ENCODE measurements around the gene NTRK2.

DNA sequence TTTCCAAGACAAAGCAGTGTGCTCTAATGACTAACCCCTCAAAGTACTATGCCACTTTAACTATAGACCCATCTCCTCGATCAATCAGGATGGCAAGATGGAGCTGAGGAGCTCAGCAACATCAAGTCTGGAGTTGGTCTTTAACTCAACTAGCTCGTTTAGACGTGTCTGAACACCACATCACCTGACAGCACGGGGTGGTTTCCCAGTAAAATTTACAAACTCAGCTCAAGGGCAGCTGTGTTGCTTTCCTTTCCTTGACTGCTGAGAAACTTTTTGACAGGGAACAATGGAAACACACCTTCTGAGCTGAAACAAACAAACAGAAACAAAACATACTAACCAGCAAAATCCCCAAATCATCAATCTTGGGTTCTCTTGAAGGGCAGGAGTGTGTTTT lies 202.5 kb downstream of the NTRK2 start:
- TF ChIP-seq, protein P1, sequence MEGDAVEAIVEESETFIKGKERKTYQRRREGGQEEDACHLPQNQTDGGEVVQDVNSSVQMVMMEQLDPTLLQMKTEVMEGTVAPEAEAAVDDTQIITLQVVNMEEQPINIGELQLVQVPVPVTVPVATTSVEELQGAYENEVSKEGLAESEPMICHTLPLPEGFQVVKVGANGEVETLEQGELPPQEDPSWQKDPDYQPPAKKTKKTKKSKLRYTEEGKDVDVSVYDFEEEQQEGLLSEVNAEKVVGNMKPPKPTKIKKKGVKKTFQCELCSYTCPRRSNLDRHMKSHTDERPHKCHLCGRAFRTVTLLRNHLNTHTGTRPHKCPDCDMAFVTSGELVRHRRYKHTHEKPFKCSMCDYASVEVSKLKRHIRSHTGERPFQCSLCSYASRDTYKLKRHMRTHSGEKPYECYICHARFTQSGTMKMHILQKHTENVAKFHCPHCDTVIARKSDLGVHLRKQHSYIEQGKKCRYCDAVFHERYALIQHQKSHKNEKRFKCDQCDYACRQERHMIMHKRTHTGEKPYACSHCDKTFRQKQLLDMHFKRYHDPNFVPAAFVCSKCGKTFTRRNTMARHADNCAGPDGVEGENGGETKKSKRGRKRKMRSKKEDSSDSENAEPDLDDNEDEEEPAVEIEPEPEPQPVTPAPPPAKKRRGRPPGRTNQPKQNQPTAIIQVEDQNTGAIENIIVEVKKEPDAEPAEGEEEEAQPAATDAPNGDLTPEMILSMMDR (IDR thresholded peaks at IDR 0.05): no peak
- no peak for TF ChIP-seq POLR2A (IDR thresholded peaks at IDR 0.05)
- no peak for TF ChIP-seq POLR2AphosphoS5 (IDR thresholded peaks at IDR 0.05; ENCODE audit: insufficient read depth in 1 of 2, low read depth in 1 of 2)

Data from vagina (tissue), 2 donors.